ENCODE data around the gene PCSK6.
A peak's percentile ranks its signal among the peaks of the same experiment; 100 is the strongest.

The PCSK6 gene

DNA sequence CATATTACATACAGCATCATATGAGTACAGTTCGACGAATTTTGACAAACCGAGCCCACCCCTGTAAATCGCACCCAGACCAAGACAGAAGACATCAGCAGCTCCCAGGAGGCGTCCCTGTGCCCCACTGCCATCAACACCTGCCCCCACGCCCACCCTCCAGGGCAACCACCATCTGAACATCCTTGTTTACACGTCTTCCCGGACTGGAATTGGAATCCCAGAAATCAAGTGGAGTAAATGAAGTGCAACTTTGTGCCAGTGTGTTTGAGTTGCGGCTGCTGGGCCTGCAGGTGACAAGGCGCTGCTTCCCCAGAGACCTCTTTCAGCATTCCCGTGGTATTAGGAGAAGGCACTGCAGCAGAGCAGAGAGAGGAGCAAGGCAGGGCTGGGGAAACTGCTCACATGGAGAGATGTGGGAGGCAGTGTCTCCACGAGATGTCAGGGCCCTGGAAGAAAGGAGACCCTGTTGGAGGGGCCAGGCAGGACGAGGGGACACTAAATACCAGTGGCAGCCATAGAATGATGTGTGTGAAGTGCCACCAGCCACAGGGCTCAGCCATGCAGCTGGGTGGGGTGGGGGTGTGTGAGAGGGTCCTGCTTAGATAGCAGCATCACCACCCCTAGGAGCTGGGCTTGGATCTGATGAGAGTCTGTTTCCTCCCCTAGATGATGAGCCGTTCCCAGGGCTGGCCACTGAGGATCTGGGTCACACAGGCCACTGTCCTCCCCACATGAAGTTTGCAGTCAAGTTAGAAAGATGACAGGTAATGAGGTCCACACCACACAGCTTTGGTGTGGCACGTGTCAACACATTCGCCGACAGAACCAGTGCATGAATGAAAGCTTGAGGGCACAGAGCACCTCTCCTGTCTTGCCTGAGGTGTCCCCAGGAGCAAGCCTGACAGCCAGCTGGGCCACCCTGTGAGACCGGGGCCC lies 33.4 kb upstream of the PCSK6 start:
- DNase-seq (ENCODE audit: low spot score), result no peak

DNA sequence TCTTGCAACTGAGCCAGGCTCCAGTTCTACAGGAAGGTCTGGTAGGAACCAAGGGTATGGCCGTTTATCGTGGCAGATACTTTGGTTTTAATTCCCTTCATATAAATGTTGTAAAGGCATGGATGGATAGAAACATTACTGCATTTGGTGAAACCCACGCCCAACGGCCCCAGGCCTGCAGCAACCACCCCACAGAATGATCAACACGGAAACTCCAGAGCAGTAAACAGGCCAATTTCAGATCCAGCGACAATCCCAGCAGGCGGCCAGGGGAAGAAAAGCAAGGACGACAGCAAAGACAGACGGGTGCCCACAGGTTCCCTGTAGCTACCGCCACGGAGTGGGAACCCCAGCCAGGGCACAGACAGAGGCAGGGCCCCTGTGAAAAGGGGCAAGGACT lies 32.6 kb upstream of the PCSK6 start:
- DNase-seq (ENCODE audit: low spot score), result no peak

DNA sequence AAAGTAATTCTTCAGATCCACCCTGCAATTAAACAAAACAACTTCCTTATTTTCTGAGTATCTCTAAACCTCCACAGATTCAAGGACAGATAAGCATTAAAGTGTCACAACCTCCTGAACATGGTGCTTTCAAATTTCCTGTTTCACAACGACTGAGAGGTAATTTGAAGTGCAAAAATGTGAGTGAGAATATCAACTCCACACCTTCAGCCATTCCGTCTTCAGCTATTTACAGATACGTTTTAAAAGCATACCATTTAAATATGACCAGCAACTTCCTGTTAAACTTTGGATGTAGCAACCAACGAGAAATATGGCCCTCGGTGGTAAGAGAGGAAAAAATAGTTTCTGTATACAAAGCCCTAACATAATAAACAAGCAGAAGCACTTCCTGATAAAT lies 32.1 kb upstream of the PCSK6 start:
- DNase-seq (ENCODE audit: low spot score), result no peak

GRCh38 chr15:101521069-101521468 lies 31.6 kb upstream of the PCSK6 start:
- no peak for DNase-seq (ENCODE audit: low spot score)

DNA sequence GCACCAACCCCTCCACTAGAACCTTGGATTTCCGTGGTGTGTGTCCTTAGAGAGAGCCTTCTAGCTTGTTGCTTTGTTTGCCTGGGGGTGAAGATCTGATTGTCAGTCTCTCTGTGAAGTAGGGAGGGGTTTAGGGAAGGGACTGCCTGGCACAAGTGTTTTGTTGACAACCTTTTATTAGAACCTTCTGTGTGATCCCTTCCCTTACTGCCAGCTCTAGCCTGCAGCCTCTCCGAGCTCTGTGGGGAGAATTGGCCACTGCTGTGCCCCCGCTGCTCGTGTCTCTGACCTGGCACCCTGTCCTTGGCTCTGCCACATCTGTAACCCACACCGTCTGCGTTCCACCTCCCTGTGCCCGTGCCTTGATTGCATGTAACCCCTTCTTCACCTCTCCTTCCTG lies 30.9 kb upstream of the PCSK6 start:
- peak; percentile 93 for DNase-seq (ENCODE audit: low spot score)

DNA sequence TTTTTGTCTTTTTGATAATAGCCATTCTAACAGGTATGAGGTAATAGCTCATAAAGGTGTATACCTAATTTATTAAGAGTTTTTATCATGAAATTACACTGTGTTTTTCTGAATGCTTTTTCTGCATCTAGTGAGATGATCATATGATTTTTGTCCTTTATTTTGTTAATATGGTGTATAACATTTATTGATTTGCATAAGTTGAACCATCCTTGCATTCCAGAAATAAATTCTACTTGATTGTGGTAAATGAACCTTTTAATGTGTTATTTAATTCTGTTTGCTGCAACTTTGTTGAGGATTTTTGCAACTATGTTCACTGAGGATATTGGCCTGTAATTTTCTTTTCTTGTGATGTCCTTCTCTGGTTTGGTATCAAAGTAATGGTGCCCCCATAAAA lies 28.0 kb upstream of the PCSK6 start:
- DNase-seq (ENCODE audit: low spot score), result no peak

DNA sequence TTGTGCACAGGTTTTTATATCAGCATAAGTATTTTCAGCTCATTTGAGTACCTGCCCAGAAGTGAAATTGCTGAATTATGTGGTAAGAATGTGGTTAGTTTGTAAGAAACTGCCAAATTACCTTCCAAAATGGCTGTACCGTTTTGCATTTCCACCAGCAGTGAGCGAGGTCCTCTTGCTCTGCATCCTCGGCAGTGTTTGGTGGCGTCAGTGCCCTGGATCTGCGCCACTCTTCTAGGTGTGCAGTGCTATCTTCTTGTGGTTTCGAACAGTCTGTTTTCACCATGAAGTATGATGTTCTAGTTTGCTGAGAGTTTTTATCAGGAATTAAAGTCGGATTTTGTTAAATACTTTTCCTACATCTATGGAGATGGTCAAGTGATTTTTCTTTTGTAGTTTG lies 24.8 kb upstream of the PCSK6 start:
- no peak for DNase-seq (ENCODE audit: low spot score)

DNA sequence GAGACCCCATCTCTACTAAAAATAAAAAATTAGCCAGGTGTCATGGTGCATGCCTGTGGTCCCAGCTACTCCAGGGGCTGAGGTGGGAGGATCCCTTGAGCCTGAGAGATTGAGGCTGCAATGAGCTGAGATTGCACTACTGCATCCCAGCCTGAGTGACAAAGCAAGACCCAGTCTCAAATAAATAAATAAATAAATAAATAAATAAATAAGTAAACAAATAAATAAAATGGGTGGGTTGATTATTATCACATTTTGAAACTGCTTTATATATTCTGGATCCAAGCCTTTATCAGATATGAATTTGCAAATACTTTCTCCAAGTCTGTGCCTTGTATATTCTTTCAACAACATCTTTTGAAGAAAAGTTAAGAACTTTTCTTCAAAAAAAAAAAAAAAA lies 22.2 kb upstream of the PCSK6 start:
- DNase-seq (ENCODE audit: low spot score), result no peak

GRCh38 chr15:101510212-101511197 lies 21.0 kb upstream of the PCSK6 start:
- DNase-seq (ENCODE audit: low spot score), result no peak

DNA sequence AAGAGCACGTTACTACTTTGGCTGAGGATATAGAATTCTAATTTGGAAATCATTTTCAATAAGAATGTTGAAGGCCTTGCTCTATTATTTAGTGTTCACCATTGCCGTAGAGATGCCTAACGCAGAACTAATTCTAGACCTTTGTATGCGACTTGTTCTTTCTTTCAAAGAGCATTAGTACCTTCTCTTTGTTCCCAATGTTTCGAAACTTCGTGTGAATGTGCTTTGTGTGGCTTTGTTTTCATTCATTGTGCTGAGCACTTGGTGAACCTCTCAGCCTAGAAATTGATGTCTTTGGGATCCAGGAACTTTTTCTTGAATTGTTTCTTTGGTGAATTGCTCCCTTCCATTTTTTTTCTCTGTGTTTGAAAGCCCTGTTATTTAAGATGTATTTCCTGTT lies 19.8 kb upstream of the PCSK6 start:
- DNase-seq (ENCODE audit: low spot score), result no peak

GRCh38 chr15:101506491-101506890 lies 17.0 kb upstream of the PCSK6 start:
- DNase-seq (ENCODE audit: low spot score), result no peak

GRCh38 chr15:101505610-101506337 lies 16.3 kb upstream of the PCSK6 start:
- DNase-seq (ENCODE audit: low spot score), result no peak

- no peak for DNase-seq (ENCODE audit: low spot score)
Observed at GRCh38 chr15:101504866-101505609, 15.5 kb upstream of the PCSK6 start.

GRCh38 chr15:101504373-101504772 lies 14.9 kb upstream of the PCSK6 start:
- no peak for DNase-seq (ENCODE audit: low spot score)

DNA sequence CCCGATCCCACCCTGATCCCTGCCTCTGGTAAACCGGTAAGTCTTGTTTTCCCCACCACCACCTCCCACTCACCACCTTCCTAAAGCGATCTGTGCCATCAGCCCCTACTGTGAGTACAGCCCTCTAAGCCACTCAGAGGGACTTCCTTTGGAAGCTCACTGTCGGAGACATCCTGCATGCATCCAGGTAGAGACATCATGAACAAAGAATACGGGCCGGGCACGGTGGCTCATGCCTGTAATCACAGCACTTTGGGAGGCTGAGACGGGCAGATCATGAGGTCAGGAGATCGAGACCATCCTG lies 13.7 kb upstream of the PCSK6 start:
- no peak for DNase-seq (ENCODE audit: low spot score)

GRCh38 chr15:101502572-101503295 lies 13.2 kb upstream of the PCSK6 start:
- no peak for DNase-seq (ENCODE audit: low spot score)

DNA sequence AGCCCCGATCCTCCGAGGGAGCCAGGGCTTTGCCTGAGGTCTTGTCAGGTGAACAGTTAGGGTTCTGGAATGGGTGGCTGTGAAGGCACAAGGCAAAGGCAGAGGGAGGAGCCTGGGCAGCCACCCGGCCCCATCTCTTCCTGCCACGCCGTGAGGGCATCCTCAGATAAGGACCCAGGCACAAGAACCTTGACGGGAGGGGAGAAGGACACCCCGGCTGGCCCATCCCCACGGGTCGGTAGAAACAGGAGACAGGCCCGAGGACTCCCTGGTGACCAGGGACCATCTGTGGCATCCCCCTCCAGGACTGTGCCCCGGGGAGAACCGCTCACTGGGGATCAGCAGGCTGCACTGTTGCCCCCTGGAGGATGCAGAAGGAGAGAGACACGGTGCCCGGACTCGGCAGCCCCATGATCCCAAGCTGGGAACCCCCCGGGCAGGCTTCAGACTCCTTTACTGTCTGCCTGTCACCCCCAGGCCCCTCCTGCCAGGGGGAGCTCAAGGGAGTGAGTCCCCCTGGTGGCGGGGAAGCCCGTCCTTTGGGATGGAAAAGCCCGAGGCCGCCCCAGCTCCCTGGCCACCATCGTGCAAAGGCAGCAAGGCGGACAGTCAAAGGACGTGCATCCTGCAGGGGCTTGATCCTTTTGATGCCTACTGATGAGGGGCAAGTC lies 12.3 kb upstream of the PCSK6 start:
- no peak for DNase-seq (ENCODE audit: low spot score)

DNA sequence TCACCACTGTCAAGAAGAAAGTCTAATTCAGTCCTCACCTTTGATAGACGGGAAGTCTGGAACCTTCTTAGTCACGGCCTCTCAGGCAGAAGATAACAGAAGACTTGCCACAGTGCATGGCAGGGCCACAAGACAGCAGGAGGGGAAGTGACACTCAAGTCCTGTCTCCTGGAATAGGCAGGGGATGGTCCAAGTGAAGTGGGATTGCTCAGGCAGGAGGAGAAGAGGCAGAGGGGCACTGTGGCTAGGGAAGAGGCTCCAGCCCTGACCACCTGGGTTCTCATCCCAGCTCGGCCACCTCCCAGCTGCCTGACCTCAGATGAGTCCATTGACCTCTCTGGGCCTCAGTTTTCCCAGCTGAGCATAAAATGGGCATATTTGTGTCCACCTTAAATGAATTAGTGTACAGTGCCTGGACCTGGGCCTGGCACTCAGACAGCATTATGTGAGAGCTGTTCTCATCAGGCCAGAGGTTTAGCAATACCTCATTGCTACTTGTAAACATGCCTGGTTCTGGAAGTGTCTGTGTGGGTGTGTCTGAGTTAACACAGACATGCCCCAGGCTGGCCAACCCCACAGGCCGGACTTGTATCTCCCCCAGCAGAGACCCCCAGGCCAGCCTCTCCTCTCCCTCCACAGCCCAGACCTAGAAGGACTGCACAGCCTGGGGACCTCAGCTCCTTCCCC lies 11.5 kb upstream of the PCSK6 start:
- DNase-seq (ENCODE audit: low spot score), result no peak

DNA sequence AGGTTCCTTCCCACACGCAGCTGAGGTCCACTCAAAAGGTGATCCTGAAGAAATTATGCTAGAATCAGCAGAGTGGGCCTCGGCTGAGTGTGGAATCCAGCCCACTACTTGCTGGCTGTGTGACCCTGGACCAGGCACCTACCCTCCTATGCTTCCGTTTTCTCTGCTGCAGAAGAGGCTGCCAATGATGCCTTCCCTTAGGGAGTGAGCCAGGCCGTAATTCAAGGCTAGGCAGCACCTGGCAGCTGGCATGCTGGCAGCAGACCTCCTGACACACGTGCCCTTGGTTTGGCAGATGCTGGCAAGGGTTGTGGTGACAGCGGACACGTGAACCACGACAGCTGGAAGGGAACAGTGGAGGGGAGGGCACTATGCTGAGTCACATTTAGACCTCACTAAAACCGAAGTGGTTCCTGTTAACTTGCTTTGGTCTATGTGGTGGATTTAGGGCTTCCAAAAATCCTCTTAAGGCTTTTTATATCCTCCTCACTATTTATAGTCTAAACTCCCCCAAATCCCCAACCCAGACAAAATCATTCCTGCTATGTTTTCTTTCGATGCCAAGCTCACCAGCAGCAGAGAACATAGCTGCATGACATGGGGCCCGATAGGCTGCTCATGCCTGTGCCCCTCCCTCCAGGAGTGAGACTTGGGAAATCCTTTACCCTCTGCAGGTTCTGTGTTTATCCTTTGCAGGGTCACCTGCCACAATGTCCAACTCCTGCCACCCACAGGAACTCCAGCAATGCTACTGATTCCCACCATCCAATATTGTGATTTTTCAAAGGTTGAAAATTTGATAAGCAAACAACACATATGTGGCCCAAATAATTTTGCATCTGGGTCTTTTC lies 10.6 kb upstream of the PCSK6 start:
- no peak for DNase-seq (ENCODE audit: low spot score)
